AG08395 (cell line): ENCODE data around the gene MTHFSD.

Experiments
- DNase-seq: peaks from one replicate; pipeline ENCODE4 v3.0.0; 2012; ENCODE audit warnings: mixed read lengths, low spot score

MTHFSD gene

DNA sequence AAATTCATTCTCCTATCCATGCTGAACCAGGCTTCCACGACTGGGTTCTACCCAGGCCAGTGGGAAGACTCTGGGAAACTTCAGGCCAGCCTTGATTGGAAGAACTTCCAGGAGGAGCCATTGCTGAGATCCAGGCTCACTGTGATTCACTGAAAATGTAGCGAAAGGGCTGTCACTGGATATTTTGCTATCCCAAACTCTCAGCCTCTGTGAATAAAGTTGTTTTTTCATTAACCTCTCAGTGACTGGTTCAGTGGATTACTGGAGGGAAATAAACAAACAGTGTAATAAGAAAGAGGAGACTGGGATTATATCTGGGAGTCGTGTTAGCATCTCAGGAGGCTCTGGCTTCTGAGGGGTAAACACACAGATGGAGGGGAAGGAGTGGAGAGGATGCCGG, 26.4 kb upstream of the MTHFSD start:
- no peak for DNase-seq

DNA sequence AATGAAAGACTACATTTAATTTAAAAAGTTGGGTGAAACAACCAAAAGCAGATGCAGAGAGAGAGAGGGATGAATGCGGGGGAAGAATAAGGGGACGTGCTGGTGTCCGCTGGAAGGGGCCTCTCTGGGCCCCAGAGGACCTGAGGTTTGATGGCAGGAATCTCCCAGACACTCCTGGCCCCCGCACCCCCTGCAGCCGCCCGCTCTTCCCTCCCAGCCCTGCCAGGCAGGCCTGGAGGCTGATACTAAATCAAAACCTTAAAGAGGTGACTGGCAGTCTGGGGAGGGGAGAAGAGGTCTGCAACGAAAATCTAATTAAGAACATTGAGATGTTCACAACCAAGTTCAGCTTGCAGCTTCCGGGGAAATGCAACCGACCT, 25.7 kb upstream of the MTHFSD start:
- DNase-seq, result no peak

DNA sequence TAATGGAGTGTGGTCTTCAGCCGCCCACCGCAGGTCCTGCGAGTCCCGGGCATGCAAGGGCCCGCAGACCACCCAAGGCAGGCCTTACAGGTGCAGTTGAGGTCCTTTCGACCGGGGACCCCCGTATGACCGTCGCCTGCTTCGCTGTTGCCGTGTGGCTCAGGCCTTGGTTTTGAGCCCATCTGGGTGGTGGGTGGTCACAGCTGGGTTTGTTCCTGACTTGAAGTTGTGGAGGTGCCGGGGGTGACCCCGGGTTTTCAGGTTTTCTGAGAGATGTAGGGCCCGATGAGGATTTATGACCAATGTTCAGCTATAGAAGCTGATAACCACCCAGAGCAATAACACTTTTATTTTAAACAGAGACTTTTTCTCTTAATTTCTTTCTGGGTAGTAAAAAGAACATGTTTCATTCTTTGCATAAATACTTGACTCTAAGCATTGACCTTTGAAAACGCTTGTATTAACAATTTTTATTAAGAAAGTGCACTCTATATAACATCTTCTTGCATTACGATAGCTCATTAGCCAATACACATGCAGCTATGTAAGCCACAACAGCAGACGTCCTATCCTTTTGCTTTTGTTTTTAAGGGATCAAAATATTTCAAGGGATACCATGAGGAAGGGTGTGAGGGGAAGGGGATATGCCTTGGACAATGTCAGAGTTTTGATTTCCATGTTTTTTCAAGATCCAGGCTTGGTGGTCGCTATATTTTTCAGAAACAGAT, 25.2 kb upstream of the MTHFSD start:
- DNase-seq, result no peak

DNA sequence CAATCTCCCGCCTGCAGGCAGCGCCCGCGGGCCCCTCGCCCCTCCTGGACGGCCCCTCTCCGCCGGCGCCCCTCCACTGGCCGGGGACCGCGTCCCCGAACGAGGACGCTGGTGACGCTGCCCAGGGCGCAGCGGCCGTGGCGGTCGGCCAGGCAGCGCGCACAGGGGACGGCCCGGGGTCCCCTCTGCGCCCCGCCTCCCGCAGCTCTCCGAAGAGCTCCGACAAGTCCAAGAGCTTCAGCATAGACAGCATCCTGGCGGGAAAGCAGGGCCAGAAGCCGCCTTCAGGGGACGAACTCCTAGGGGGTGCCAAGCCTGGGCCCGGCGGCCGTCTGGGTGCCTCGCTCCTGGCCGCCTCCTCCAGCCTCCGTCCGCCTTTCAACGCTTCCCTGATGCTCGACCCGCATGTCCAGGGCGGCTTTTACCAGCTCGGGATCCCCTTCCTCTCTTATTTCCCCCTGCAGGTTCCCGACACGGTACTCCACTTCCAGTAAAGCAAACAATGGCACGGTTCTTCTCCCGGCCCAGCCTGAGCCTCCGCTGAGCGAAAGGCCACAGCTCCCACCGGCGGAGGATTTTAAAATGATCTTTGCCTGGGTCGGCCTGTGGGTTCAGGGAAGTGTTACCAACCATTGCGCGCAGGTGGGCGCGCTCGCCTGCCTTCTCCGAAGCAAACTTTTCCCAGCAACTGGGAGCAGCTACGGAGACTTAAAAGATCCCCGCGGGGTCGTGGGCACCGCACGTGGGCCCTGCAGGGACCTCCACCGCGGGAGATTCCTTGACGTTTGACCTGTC, 24.4 kb upstream of the MTHFSD start:
- no peak for DNase-seq

DNA sequence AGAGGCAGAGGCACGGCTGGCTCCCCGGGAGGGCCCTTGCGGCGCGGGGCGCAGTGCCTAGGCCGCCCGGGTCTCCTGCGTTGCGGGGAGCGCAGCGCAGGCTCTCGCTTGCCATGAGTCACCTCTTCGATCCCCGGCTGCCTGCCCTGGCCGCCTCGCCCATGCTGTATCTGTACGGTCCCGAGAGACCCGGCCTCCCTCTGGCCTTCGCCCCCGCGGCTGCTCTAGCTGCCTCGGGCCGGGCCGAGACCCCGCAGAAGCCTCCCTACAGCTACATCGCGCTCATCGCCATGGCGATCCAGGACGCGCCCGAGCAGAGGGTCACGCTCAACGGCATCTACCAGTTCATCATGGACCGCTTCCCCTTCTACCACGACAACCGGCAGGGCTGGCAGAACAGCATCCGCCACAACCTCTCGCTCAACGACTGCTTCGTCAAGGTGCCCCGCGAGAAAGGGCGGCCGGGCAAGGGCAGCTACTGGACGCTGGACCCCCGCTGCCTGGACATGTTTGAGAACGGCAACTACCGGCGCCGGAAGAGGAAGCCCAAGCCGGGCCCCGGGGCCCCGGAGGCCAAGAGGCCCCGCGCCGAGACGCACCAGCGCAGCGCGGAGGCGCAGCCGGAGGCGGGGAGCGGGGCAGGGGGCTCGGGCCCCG, 23.7 kb upstream of the MTHFSD start:
- DNase-seq, result peak; percentile 34

DNA sequence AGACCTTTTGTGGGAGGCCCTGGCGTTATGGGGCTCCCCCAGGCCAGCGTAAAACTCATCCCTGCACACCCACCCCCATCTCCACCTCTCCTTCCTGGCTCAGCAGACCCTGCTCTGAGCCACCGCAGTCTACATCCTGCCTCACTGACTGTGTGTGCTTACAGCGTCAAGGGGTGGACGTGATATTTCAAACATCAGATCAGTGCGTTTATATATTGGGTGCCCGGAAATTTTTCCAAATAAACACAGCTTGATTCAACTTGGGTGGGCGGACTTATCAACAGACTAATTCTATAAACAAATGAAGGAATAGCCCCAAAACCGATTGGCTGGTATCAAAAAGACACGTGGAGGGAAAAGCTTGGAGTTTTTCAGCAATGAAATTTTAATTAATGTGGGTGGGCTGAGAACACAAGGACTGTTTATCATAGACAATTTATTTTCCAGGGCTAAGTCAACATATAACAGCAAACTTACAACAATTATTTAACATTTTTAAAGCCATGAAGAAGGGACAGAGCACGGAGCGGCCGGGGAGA, 23.1 kb upstream of the MTHFSD start, which contains the start of gene FOXL1:
Gene FOXL1, plus strand, starts transcription at position 489 of the 539 bp plus-strand sequence. CDS start 175 bp downstream, outside the sequence.
- no peak for DNase-seq

DNA sequence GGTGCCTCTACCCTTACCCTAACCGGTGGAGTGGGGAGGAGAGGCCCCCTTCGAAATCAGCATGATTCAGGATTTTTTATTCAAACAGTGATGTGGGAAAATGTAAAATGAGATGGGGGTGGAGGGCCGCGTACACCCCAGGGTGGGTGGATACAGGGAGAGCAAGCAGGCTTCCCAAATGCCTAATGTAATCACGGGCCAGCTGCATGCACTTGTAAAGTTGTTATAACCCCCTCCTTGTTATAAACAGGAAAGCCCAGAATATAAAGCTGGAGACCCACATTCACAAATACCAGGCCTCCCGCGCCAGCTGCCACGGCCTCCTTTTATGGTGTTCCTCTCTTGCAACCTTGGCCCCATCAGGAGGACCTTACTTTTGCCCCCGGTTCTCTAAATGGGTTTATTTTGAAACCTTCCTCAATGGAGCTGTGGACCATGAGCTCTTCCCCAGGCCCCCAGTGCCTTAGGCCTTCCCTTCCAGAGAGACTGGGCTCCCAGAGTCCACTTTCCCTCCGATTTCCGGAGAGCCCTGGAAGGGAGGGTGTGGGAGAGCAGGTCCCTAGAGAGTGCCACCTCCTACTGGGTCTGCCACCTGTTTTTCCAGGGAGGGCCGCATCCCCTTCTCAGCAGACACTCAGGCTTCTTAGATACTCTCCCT, 22.4 kb upstream of the MTHFSD start:
- DNase-seq, result no peak

DNA sequence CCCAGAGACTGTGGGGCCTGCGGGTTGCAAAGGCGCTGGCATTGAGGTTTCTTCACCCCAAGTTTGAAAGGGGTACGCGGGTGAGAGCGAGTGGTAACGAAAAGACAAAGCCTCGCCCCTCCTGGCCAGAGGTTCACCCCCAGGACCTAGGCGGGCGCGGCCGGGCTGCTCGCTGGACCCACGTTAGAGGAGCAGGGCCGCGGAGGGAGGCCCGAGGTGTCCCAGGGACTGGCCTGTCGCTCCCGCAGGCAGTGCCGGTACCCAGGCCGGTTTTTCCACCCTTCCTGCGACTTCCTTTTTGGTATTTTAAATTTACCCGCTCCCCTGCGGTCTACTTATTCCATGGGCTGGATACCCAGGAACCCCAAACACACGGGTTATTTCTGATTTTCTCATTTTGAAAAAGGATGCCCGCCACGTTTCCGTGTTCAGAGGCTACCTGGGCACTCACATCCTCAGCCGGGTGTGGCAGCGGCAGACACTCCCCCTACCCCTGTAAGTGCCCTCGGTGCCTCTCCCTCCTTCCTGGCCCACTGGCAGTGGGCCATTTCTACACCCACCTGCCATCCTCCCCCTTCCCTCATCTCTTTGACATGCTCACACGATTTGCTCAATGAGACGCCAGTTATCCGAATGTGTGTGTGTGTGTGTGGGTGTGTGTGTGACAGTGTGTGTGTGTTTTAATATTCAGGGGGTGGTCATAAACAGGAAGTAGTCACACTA, 21.7 kb upstream of the MTHFSD start:
- DNase-seq, result no peak

DNA sequence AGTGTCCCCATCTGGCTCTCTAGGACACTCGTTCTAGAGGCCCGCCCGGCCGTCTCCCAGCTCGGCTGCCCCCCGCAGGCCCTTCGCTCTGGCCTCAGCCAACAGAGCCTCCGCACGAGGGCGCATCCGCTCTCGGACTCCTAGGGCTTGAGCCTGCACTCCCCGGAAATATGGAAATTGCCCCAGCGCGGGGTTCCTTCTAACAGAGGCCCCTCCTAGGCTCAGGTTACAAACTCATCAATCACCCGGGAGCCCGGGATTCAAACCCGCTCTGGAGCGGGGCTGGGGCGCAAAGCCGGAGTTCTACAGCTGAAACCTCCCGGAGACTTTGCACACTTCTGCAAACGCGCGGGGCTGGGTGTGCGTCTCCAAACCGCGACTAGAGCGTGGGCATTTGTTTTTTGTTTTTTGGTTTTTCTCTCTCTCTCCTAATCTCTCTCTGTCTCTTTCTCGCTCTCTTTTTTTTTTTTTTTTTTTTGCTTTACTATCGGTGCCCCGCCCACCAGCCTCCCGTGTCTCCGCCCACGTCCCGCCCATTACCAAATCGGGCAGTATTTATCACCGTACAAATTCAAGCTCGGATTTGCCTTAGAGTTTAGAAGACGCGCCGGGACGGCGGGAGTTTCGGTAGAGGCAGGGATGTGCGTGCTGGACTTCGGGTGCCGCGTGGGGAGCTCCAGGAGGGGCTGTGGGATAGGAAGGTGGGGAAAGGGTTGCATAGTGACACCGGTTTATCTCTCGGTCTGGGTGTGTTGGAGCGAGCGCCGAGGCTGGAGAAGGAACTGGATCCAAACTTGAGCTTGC, 20.9 kb upstream of the MTHFSD start:
- peak; percentile 92 for DNase-seq

DNA sequence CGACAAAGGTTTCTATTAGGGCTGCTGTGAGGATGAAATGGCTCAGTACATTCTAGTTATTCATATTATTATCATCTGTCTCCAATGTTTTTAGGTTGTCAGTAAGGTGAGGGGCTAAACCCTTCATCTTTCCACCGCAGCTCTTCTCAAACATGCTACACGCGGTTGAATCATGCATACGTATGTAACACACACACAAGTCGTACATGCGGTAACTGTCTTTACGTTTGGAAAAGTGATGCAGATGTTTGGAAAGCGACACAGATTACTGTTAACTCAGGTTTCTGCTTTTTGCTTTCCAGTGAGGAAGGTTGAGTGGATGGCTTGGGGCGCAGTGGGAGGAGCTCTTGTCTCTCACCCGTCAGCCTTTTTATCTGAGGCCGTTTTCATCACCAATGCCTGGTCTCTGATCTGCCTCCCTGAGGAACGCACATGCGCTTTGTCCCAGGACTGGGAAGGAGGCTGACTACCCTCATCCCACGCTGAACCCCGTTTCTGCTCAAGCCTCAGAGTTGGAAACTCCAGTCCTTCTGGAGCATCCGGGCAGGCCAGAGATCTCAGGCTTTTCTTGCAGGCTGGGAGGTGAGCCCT, 20.2 kb upstream of the MTHFSD start:
- no peak for DNase-seq

DNA sequence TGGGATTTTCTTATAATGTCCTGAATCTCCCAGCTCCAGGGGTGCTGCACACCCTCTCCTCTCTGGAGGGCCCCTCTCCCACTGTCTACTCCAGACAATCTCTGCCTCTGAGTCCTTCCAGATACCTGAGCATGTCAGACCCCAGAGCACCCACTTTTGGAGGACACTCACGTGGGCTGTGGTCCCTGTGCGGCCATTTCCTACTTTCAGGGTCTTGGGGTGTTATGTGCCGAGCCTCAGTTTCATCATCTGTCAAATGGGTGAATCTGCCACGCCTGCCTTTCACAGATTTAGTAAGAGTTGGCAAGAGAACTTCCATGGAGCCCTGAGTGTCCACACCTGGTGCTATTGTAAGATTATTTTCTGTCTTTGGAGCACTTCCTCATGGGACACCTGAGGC, 19.6 kb upstream of the MTHFSD start:
- DNase-seq, result no peak

DNA sequence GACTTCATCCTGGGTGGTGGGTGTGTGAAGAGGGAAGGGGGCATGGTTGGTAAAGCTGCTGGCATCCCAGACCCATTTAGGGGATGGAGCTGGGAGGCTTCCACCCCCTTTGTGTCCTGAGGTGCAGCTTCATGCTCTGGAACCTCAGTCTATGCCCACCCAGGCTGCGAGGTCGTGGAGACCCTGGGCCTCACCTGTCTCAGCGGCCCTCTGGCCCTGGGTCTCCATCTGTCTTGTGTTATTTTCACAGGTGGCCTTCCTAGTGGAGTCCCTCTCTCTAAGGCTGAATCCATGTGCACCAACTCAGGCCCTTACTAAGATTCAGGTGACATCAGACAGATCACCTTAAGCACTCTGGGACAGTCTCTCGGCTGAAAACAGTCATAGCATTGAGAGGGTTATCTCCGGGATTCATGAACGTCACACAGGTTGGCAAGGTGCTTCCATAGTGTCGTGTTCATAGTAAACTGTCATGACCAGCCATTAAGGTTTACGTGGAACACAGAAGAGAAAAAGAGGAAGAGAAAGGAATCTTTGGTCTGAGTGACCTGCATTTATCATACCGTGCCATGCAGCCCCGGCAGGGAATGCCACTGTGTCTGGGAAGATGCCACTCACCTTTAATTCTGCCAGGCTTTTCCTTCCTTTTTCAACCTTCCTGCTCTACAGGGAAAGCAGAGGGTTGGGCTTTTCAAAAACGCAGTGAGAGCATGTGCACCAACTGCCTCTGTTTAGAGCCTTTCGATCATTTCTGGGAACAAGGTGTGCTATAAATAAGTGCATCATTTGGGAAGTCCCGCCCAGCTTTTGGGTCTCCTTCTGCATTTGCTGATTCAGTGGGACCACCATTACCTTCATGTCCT, 18.8 kb upstream of the MTHFSD start:
- no peak for DNase-seq

DNA sequence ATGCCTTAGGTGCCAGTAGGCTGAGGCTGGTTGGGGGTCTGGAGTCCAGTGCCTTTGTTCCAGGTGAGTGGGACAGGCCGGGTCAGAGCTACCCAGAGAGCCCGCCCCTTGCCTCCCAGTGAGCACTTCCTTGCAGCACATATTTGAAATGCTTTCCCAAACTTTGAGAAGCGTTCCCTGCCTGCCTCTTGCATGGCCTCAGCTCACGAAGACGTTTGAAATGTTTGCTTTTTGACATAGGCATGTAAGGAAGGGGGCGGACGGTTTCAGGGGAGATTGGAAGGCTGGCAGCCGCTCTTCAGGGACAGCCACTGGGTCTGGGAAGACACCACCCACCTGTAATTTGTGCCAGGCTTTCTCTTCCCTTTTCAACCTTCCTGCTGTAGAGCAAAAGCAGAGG, 18.2 kb upstream of the MTHFSD start:
- DNase-seq, result no peak

DNA sequence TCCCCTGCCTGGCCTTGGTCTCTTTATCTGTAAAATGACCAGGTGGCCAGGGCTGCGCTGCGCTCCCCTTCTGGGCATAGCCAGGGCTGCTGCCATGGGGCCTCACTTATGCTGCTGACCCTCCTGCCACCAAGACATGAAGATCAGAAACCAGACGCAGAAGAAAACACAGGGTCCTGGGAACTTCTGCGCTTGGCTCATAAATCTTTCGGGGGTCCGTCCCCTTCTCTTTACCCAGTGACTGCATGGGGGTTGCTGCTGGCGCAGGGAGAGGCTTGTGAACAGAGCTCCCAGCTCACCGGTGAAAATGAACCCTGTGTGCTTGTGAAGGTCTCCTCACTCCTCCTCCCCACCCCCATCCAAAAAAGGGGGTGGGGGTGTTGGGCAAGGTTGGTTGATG, 17.6 kb upstream of the MTHFSD start:
- DNase-seq, result no peak

DNA sequence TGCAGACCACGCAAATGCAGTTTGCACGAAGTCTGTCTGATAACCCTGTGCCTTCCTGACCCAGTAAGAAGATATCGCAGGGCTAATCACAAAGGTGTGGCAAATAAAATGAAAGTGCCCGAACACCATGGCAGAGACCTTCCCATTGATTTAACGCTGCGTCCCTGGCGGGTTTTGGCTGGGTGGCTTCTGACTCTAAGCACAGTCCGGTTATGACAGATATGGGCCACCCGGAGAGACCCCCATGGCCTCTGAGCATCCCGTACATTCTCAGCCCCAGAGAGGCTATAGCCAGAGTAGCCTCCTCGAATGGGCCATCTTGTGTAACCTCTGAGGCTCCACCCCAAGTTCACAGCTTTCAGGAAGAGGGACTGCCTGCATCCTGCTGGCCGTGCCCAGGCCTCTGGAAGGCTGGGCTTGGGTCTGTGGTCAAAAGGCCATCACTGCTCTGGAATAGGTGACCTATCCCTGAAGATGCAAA, 17.0 kb upstream of the MTHFSD start:
- no peak for DNase-seq

DNA sequence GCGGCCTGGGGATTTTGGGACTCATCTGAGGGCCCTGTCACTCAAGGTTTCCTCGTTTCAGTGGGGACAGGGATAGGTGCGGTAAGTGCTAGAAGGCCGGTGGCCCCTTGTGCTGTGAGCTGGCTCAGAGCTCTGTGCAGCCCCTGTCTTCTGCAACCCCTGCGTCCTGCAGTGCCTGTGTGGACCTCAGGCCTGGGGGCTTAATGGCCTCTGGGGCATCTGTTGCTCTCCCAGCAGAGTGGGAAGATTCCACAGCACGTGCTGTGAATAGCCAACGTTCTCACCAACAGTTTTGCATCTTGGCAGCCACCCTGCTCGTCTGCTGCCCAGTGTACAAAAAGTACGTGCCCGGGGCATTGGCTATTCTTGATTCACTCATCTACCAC, 16.5 kb upstream of the MTHFSD start:
- DNase-seq, result no peak

DNA sequence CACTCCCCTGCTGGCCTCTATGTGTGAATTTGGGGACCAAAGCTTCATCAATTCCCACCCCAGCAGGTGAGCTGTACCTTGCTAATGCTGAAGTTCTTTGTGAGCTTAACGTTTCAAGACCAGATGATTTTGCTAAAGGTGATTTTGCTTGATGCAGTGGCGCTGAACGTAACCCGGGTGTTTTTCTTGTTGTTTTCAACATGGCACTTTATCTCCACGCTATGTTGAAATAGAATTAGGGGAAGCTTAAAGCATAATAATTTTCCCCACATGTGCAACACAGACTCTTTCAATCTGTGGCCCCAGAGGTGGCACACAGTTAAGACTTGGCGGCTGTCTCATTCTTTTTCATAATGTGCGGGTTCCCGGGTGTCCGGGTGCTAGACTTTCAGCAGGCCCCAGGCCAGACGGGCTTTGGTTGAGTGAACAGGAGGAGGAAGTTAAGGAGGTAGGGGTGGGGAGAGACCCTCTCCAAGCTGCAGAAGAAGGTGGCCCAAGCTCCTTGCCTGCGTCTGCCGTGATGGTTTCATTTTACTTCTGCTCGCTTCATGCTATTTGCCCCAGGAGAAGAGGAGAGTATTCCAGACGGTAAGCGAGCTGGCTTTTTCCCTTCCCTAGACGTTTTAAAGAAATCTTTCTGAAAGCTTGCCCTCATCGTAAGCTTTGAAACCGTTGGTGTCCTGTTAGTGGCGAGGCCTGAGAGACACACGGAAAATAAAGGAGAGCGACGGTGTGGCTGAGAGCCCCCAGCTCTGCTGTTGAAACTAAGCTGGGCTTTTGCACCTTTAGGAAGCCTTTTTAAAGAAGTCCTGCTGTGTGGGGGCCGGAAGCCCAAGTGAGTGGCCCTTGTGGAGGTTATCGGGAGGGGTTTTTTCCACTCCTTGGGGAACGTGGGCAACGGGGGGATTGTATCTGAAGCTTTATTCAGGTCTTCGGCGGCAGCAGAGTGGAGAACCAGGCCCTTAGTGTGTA, 15.8 kb upstream of the MTHFSD start:
- no peak for DNase-seq
